ENCODE results near the gene ZGLP1. TPM values are rescaled to one million over a fixed set of nuclear protein-coding genes. Genes with fewer than 3 reads are reported as not detected.

The ZGLP1 gene
- polyA plus RNA-seq, 1 donor (not counting 4 experiments of a cell fraction or from before 2014, with no cell fraction given), result 0.43 TPM

DNA sequence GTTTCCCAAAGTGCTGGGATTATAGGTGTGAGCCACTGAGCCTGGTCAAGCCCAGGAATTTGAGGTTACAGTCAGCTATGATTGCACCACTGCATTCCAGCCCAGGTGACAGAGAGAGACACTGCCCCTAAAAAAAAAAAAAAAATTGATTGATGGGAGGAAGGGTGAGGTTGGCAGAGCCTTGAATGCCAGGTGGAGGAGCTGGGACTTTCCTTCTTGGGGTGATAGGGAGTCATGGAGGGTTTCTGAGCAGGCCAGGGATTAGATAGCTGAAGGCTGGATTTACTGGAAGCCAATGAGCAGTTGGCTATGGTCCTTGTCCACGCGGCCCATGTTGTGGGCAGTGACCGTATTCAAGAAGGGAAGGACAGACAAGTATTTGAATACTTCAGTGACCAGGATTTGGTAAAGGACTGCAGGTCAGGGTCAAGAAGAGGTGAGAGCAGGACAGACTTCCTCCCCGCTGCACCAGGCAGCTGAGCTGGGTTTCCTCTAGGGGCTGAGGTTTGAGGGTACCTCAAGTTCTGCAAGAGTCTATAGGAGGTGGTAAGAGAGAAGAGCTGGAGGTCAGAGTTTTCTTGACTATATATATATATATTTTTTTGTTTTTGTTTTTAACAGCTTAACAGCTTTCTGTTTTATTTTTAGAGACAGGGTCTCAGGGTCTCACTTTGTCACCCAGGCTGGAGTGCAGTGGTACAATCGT, 29.7 kb downstream of the ZGLP1 start:
- Histone ChIP-seq H3K27me3 (ENCODE audit: control insufficient read depth, extremely low read depth, insufficient read depth, low read length) (no peaks in the 10 kb centered on the region), H3K4me1 (ENCODE audit: control insufficient read depth, extremely low read depth, insufficient read depth, low read length) (peaks cover 11% of the 10 kb centered on the region), H4K20me1 (ENCODE audit: control insufficient read depth, extremely low read depth, insufficient read depth, low read length) (no peaks in the 10 kb centered on the region), H3K9me1 (ENCODE audit: control insufficient read depth, extremely low read depth, insufficient read depth, low read length) (no peaks in the 10 kb centered on the region), H3K9me3 (ENCODE audit: control insufficient read depth, low read depth, low read length) (no peaks in the 10 kb centered on the region), H3K4me2 (ENCODE audit: control insufficient read depth, extremely low read depth, insufficient read depth, low read depth, low read length) (no peak overlapping the region), H3K4me3 (ENCODE audit: control insufficient read depth in 2 of 3, extremely low read depth in 1 of 3, insufficient read depth in 2 of 3, low read depth in 1 of 3, low read length in 3 of 3) (no peak overlapping the region), H3K79me2 (ENCODE audit: control insufficient read depth, insufficient read depth, low read length) (no peaks in the 10 kb centered on the region), H3K9ac (ENCODE audit: control insufficient read depth, extremely low read depth, insufficient read depth, low read length) (no peak overlapping the region), H2AFZ (ENCODE audit: control insufficient read depth, low read length) (no peak overlapping the region), H3K27ac (ENCODE audit: control insufficient read depth, insufficient read depth, low read length) (no peak overlapping the region), H3K36me3 (ENCODE audit: control insufficient read depth in 2 of 2, extremely low read depth in 1 of 2, insufficient read depth in 2 of 2, low read length in 2 of 2) (no peaks in the 10 kb centered on the region)
- no peak for DNase-seq (ENCODE audit: low read depth, low spot score)
- dilution Hi-C loops (cut with MboI; ENCODE audit: extremely low pct_ligation_motif_present, low sequenced_read_pairs), result no loop called here
- TF ChIP-seq, protein P1, sequence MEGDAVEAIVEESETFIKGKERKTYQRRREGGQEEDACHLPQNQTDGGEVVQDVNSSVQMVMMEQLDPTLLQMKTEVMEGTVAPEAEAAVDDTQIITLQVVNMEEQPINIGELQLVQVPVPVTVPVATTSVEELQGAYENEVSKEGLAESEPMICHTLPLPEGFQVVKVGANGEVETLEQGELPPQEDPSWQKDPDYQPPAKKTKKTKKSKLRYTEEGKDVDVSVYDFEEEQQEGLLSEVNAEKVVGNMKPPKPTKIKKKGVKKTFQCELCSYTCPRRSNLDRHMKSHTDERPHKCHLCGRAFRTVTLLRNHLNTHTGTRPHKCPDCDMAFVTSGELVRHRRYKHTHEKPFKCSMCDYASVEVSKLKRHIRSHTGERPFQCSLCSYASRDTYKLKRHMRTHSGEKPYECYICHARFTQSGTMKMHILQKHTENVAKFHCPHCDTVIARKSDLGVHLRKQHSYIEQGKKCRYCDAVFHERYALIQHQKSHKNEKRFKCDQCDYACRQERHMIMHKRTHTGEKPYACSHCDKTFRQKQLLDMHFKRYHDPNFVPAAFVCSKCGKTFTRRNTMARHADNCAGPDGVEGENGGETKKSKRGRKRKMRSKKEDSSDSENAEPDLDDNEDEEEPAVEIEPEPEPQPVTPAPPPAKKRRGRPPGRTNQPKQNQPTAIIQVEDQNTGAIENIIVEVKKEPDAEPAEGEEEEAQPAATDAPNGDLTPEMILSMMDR (optimal IDR thresholded peaks at IDR 0.05 in 1 of 3, IDR thresholded peaks at IDR 0.05 in 1 of 3, conservative IDR thresholded peaks at IDR 0.05 in 1 of 3; ENCODE audit: extremely low read depth in 1 of 3, insufficient read depth in 2 of 3, low read length in 3 of 3), result no peak
- TF ChIP-seq EZH2 (IDR thresholded peaks at IDR 0.05; ENCODE audit: low read length), result no peak
- FAIRE-seq, result no peak

GRCh38 chr19:10278935-10279334, 30.7 kb downstream of the ZGLP1 start:
- no peak for FAIRE-seq
- no peak overlapping the region for H3K4me3 ChIP-seq (ENCODE audit: control insufficient read depth in 2 of 3, extremely low read depth in 1 of 3, insufficient read depth in 2 of 3, low read depth in 1 of 3, low read length in 3 of 3)
- no peaks in the 10 kb centered on the region for H3K79me2 ChIP-seq (ENCODE audit: control insufficient read depth, insufficient read depth, low read length)
- H4K20me1 ChIP-seq (ENCODE audit: control insufficient read depth, extremely low read depth, insufficient read depth, low read length), result no peaks in the 10 kb centered on the region
- no peak overlapping the region for H3K27ac ChIP-seq (ENCODE audit: control insufficient read depth, insufficient read depth, low read length)
- dilution Hi-C loops (cut with MboI; ENCODE audit: extremely low pct_ligation_motif_present, low sequenced_read_pairs), result no loop called here
- peaks cover 10% of the 10 kb centered on the region for H3K4me1 ChIP-seq (ENCODE audit: control insufficient read depth, extremely low read depth, insufficient read depth, low read length)
- H3K4me2 ChIP-seq (ENCODE audit: control insufficient read depth, extremely low read depth, insufficient read depth, low read depth, low read length), result no peak overlapping the region
- no peak for TF ChIP-seq EZH2 (IDR thresholded peaks at IDR 0.05; ENCODE audit: low read length)
- TF ChIP-seq, protein P1 (optimal IDR thresholded peaks at IDR 0.05 in 1 of 3, IDR thresholded peaks at IDR 0.05 in 1 of 3, conservative IDR thresholded peaks at IDR 0.05 in 1 of 3; ENCODE audit: extremely low read depth in 1 of 3, insufficient read depth in 2 of 3, low read length in 3 of 3), result no peak
- no peak overlapping the region for H3K9ac ChIP-seq (ENCODE audit: control insufficient read depth, extremely low read depth, insufficient read depth, low read length)
- H3K9me1 ChIP-seq (ENCODE audit: control insufficient read depth, extremely low read depth, insufficient read depth, low read length), result no peaks in the 10 kb centered on the region
- no peak overlapping the region for H2AFZ ChIP-seq (ENCODE audit: control insufficient read depth, low read length)
- no peaks in the 10 kb centered on the region for H3K27me3 ChIP-seq (ENCODE audit: control insufficient read depth, extremely low read depth, insufficient read depth, low read length)
- DNase-seq (ENCODE audit: low read depth, low spot score), result no peak
- H3K9me3 ChIP-seq (ENCODE audit: control insufficient read depth, low read depth, low read length), result no peaks in the 10 kb centered on the region
- H3K36me3 ChIP-seq (ENCODE audit: control insufficient read depth in 2 of 2, extremely low read depth in 1 of 2, insufficient read depth in 2 of 2, low read length in 2 of 2), result no peaks in the 10 kb centered on the region
